ENCODE data around the gene GRAMD1A. TPM values are rescaled to one million over a fixed set of nuclear protein-coding genes. Genes with fewer than 3 reads are reported as not detected.

Gene GRAMD1A
- total and polyA plus RNA-seq, 2 of the 8 experiments (the other 6 are each of a cell fraction or from before 2014, with no cell fraction given) = 113 to 154 TPM

DNA sequence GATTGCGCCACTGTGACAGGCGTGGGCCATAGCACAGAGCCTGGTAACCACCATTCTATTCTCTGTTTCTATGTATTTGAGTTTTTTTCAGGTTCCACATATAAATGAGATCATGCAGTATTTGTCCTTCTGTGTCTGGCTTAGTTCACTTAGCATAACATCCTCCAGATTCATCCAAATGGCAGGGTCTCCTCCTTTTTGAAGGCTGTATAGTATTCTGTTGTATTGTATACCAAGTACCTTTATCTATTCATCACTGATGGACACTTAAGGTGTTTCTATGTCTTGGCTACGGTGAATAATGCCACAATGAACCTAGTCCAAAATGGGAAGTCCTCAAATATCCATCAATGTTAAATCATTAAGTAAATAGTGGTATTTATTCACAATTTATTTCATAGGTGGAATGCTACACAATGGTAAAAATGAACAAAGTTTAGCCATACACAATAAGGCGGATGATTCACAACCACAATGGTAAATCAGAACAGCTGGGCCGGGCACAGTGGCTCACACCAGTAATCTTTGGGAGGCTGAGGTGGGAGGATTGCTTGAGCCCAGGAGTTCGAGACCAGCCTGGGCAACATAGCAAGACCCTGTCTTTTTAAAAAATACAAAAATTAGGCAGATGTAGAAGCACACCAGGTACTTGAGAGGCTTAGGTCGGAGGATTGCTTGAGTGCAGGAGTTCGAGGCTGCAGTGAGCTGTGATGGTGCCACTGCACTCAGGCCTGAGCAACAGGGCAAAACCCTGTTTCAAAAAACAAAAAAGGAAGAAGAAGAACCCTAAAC, 8.4 kb upstream of the GRAMD1A start:
- Histone ChIP-seq H4K5ac (ENCODE audit: insufficient read length, low read depth, low read length) (no peak overlapping the region), H3K4me2 (ENCODE audit: insufficient read depth in 1 of 2, low read depth in 2 of 2, low read length in 2 of 2) (no peak overlapping the region), H3K18ac (ENCODE audit: extremely low read depth, low read length) (no peak overlapping the region), H3K27me3 (replicated peaks in 1 of 4; ENCODE audit: control insufficient read depth in 3 of 4, extremely low read depth in 1 of 4, insufficient read depth in 3 of 4, low read length in 3 of 4) (no peaks in the 10 kb centered on the region), H4K91ac (replicated peaks; ENCODE audit: insufficient read length, low read length) (no peak overlapping the region), H3K4me1 (replicated peaks in 1 of 4; ENCODE audit: control insufficient read depth in 3 of 4, insufficient read depth in 4 of 4, low read length in 3 of 4) (peaks cover 0 to 4% (median 0%) of the 10 kb centered on the region in 4 experiments; a peak in 3 of 7 replicates), H2BK20ac (ENCODE audit: low read length) (no peak overlapping the region), H4K8ac (ENCODE audit: extremely low read depth, insufficient read depth, low read length) (no peak overlapping the region), H3K23ac (ENCODE audit: insufficient read length) (no peak overlapping the region), H3K9me3 (ENCODE audit: insufficient read depth in 2 of 2, low read depth in 1 of 2, low read length in 1 of 2) (no peaks in the 10 kb centered on the region), H3K79me1 (ENCODE audit: low read depth, low read length) (no peaks in the 10 kb centered on the region), H2AFZ (ENCODE audit: low read length) (no peak overlapping the region), H2AK5ac (ENCODE audit: low read depth, low read length) (no peak overlapping the region), H3K56ac (replicated peaks; ENCODE audit: insufficient read length, low read depth, low read length) (no peak overlapping the region), H3K27ac (ENCODE audit: low read depth, low read length) (no peak overlapping the region), H4K20me1 (replicated peaks in 1 of 2; ENCODE audit: control insufficient read depth in 1 of 2, insufficient read depth in 2 of 2, low read length in 2 of 2) (no peaks in the 10 kb centered on the region), H3K4me3 (ENCODE audit: extremely low read depth in 1 of 4, insufficient read depth in 2 of 4, low read depth in 3 of 4, low read length in 4 of 4) (no peak overlapping the region), H2BK5ac (ENCODE audit: low read depth, low read length) (no peak overlapping the region), H3K9ac (replicated peaks in 1 of 4; ENCODE audit: extremely low read depth in 1 of 4, low read depth in 3 of 4, low read length in 3 of 4) (no peak overlapping the region), H3K36me3 (ENCODE audit: control insufficient read depth in 2 of 4, insufficient read depth in 4 of 4, low read length in 3 of 4) (no peaks in the 10 kb centered on the region), H2BK12ac (ENCODE audit: low read depth, low read length) (no peak overlapping the region), H3K79me2 (ENCODE audit: control insufficient read depth in 1 of 2, insufficient read depth in 2 of 2, low read length in 2 of 2) (no peaks in the 10 kb centered on the region), H2BK15ac (ENCODE audit: low read length) (no peak overlapping the region), H3K4ac (replicated peaks; ENCODE audit: insufficient read length, low read depth, low read length) (no peak overlapping the region), H3K23me2 (ENCODE audit: low read depth, low read length) (no peaks in the 10 kb centered on the region), H3K14ac (ENCODE audit: insufficient read length) (no peak overlapping the region), H2BK120ac (replicated peaks; ENCODE audit: low read depth, low read length) (no peak overlapping the region)
- ChIA-PET POLR2A (ENCODE audit: partially characterized antibody) (interaction anchor here (1.0 to 1.7 kb wide), 3 partner anchors 8 to 20 kb away, joined by 3 to 4 read pairs (median 4); partner anchors contain the start of gene GRAMD1A), CTCF (ENCODE audit: partially characterized antibody) (interaction anchor here (1.1 kb wide), 1 partner anchor 19 kb away, joined by 3 read pairs; no protein-coding TSS in a partner anchor)
- WGBS, 2 experiments (ENCODE audit: extremely low coverage in 1 of 2, insufficient coverage in 1 of 2, insufficient read length in 1 of 2, insufficient replicate concordance in 2 of 2, low coverage in 1 of 2, low lambda C conversion rate in 2 of 2, missing lambda C conversion rate in 1 of 2) = 84% methylated on average over 8 of the region's 8 CpGs; no CpG with 5 or more reads in 1 of the 2 experiments
- FAIRE-seq = no peak
- no peak for DNase-seq (ENCODE audit: low read depth in 1 of 2, low spot score in 2 of 2)
- no peak for TF ChIP-seq YY1 (IDR thresholded peaks at IDR 0.05; ENCODE audit: low read depth, low read length)
- TF ChIP-seq SP2 (IDR thresholded peaks at IDR 0.05; ENCODE audit: low read length) = no peak
- no peak for TF ChIP-seq TBP (IDR thresholded peaks at IDR 0.05; ENCODE audit: low read depth, low read length)
- no peak for TF ChIP-seq NANOG (IDR thresholded peaks at IDR 0.05; ENCODE audit: insufficient read depth, low read depth, low read length, poor library complexity, severe bottlenecking)
- no peak for TF ChIP-seq KDM5A (IDR thresholded peaks at IDR 0.05; ENCODE audit: low read length)

Measured in H1 (cell line).